NOMO-1 treated with dmso at 0.1 percent for 144 hours (cell line): Measurements from ENCODE around the gene SEMA5B.

Experiments used
- DNase-seq: peaks from one replicate; lab custom pipeline; 2025; ENCODE audit not compliant: unreplicated experiment; lab: John Stamatoyannopoulos, UW

The SEMA5B gene

DNA sequence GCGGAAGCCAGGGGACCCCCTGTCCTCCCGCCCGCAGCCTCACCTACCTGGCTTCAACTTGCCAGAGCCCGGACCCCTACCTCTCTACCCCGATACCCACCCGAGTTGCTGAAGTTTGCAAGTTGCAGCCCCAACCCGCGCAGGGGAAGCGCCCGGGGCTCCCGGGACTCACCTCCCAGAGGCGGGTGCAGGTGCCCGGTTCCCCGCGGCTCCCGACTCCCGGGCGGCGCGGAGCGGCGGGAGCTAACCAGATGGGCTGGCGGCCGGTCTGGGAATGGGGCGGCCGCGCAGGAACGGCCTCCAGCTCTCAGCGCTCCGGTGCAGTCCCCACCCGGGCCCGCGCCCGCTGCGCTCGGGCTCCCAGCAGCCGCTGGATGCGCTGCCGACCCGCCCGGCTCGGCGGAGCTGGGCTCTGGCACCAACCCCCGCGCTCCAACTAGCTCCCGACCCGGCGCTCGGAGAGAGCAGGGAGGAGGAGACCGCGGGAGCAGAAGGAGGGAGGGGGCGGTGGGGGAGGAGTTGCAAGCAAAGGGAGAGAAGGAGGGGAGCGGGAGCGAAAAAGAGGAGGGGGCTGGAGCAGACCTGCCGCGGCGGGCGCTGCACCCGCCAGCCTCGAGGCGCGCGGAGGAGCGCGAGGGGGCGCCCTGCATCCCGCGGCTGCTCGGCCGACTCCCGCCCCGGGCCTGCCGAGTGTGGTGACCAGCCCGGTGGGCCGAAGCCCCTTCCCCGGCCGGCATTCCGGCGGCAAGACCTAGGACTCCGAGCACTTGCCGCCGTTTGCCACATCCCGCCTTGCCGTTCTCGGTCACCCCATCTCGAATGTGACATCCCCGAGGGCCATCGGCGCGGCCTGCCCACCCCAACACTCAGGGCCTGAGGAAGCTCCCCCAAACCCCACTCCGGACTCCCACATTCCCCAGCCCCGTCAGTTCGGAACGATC is at the start of gene SEMA5B:
Gene SEMA5B (minus strand): TSS at position 472 of the 941 bp plus-strand sequence. CDS start 66,500 bp downstream, outside the sequence.
- no peak for DNase-seq

GRCh38 chr3:123076496-123077418 is 49.2 kb upstream of the SEMA5B start:
- no peak for DNase-seq

DNA sequence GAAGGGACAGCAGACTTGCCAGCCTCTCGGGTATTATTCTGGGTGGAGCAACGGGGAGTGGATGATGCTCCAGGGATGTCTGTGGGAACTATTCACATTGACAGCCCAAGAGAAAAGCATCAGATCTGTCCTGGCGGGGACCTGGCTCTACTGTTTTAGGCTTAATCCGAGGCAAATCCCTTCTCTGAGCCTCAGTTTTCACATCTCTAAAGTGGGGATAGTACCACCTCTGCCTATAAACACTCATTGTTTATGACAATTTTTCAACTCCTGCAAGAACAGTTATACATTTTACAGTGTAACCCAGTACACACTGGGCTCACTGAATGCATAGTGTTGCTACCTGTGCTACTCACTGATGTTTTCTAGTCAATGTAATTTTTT is 48.5 kb upstream of the SEMA5B start:
- DNase-seq: no peak

DNA sequence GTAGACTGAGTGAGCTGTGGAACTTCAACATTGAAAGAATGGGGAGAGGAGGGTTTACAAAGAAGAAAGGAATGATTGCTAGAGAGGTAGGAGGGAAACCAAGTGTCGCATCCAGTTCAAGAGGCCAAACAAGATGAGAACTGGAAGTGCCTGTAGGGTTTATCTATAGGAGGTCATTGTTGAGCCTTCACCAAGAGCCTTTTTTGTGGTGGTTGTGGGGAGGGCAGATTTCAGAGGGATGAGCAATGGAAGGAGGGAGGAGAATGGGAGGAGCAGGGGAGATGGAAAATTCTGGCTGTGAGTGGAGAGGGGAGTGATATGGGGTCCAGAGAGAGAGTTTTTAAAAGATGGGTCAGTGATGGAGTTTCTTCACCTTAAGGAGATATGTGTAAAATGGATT is 47.8 kb upstream of the SEMA5B start:
- DNase-seq: no peak

DNA sequence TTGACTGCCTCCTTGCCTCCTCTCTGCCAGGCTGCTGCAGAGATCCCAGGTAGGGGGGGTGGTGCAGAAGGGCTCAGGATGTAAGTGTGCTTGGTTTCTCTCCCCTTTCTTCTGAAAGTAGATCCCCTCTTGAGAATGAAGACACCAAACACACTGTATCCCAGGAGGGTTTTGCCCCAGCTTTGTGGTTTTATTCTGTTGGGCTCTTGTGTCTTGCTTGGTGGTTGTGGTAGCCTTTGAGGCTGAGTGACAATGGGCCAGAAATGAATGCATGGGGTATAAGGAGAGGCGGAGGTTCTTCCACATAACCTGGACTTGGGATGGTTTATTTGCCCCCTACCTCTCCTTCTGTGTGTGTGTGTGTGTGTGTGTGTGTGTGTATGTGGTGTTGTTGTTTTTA is 45.0 kb upstream of the SEMA5B start:
- DNase-seq: no peak

DNA sequence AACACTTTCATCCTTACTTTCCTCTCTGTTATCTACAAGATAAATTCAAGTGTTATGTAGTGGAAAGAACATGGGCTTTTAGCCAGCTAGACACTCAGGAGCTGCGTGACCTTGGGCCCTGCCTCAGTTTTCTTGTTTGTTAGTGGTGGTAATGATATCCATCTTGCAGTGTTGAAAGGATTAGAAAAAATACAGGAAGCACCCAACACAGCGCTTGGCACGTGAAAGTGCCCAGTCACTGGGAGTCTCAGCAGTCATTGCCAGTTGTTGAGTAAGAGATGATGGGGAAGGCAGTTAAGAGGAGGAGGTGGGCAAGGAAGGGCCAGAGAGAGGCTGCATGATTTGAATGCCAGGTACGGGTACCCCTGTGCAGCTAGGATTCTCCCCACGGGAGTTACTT is 44.6 kb upstream of the SEMA5B start:
- no peak for DNase-seq

- no peak for DNase-seq
These were observed 44.0 kb upstream of the SEMA5B start for GRCh38 chr3:123071581-123071980.

GRCh38 chr3:123071146-123071545 is 43.6 kb upstream of the SEMA5B start:
- no peak for DNase-seq

DNA sequence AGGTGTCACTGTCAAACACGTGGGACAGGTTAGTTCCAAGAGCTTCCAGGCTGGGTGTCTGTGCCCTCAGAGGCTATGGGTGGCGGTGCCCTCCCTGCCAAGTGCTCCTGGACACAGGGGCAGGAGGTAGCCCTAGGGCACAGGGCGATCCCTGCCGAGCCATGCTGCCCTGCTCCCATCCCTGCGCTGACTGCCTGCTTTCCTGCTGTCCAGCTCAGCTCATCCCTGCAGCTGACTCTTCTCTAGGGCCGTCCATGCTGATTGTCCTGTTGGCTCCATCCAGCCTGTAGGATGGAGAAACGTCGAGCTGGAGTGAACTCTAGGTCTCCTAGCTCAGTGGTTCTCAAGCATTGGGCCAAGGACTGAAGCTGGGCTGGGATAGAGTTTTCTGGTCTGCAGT is 42.9 kb upstream of the SEMA5B start:
- no peak for DNase-seq

DNA sequence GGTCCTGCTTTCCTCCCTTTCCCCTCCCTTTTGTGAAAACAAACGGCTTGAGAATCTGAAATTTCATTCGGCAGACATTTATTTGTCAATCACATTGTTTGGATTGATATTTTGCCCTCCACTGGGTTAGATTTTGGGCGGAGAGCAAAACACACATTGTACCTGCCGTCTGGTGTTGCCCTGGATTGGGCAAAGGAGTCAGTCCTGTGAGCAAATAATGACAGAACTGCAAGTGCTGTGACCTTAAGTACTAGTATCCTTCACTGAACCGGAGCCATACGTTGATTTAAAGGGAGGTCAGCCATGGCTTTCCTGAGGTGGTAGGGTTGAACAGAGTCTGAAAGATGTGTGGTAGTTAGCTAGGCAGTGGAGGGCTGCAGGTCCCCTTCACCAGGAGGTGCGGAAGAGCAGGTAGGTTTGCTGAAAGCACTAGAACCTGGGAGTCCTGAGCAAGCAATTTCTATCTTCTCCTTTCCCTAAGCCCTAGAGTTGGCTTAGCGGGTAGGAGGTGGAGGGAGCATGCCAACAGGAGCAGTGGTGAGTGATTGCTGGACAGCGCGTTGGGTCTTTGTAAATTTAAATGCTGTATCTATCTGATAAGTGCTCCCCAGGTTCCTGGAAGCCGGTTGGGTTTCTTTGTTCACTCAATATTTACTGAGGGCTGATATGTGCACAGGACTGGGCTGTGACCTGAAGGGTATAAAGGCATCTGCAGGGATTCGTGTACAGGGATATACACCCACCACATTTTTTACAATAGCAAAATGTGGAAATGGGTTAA is 41.2 kb upstream of the SEMA5B start:
- no peak for DNase-seq

DNA sequence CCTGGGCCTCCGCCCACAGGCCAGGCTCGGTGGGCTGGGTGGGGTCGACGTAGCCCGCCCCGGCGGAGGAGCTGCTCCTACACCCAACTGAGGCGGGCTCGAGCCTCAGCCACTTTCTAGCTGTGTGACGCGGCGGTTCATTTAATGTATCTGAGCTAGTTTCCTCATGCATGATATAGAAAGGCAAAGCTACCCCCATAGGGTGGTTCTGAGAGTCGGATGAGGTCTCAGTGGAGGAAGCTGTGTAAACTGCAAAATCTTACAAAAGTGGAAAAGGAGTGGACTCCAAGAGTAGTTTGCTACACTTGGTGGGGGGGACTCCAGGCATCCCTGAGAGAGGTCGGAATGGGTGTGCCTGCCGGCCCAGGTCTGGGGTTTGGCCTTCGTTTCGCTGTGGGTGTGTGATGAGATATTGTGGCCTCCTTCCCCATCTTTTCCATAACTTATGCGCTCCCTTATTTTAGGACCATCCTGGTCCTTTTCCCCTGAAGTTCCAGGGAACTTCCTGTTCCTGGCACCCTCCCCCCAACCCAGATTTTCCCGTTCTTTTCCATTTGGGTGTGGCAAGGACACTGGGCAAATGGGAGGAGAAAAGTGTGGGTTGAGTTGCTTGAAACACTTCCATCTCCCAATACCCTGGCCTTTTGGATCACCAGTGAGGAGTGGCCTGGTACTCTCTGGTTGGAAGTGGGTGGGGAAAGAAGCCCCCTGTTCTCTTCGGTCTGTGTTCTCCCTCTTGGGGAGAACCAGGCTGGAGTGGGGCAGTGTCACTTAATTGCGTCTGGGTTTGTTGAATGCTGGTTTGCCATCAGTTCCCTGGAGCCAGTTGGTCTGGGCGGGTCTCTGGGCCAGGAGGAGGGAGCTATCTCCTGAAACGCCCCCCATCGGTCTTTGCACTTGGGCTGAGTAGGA is 40.4 kb upstream of the SEMA5B start:
- no peak for DNase-seq

GRCh38 chr3:123066896-123067688 is 39.5 kb upstream of the SEMA5B start, which contains the start of gene PDIA5:
Gene PDIA5, plus strand, starts transcription at chr3:123067025. Its CDS starts 140 bp downstream, at chr3:123067165.
- peak; percentile 76 for DNase-seq

DNA sequence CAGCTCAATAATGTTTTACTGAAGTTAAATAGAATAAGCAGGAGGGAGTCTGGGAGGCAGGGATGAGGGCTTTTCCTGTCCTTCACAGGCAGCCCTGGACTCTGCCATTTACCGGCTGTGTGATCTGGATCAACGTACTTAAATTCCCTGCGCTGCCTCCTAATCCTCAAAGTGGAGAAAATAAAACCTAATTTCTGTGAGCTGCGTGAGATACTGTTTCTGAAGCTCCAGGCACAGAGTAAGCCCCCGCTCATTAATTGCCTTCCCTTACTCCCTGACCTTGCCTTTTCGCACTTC is 39.0 kb upstream of the SEMA5B start:
- DNase-seq: no peak

GRCh38 chr3:123064914-123065313 is 37.4 kb upstream of the SEMA5B start:
- no peak for DNase-seq

DNA sequence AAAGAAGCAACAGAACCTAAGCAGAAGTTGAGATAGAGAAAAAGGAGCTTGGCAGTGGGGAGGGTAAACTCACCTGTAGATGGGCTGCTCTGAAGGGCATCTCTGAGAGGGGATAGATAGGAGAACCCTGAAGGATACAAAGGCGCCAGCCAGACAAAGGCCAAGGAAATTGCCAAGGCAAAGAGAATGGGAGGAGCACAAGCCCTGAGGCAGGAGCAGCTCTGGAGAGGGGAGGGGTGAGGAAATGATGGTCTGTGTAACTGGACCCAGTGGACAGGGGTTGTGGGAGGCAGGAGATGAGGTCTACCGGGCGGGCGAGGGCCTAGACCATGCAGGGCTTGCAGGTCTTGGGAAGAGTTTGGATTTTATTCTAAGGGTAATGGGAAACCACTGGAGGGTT is 36.9 kb upstream of the SEMA5B start:
- DNase-seq: no peak

DNA sequence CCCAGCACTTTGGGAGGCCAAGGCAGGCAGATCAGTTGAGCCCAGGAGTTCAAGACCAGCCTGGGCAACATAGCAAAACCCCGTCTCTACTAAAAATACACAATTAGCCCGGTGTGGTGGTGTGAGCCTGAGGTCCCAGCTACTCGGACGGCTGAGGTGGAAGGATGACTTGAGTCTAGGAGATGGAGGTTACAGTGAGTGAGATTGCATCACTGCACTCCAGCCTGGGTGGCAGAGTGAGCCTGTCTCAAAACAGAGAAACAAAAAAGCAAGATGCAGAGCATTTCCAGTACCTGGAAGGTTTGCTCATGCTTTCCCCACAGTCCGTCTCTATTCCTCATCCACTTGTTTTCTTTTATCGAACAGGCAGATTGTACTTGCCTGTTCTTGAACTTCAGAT is 35.5 kb upstream of the SEMA5B start:
- DNase-seq: no peak

DNA sequence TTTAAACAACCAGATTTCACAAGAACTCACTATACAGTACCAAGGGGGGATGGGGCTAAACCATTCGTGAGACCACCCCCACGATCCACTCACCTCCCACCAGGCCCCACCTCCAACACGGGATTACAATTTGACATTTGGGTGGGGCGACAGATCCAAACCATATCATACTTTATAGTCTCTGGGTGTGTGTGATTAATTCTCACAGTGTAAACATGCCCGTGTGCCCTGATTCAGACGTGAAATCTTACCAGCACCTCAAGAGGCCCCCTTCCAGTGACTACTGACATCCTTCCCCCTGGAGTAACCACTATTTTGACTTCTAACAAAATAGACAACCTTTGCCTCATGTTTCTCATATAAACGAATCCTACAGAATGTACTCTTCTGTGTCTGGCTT is 34.3 kb upstream of the SEMA5B start:
- DNase-seq: no peak

DNA sequence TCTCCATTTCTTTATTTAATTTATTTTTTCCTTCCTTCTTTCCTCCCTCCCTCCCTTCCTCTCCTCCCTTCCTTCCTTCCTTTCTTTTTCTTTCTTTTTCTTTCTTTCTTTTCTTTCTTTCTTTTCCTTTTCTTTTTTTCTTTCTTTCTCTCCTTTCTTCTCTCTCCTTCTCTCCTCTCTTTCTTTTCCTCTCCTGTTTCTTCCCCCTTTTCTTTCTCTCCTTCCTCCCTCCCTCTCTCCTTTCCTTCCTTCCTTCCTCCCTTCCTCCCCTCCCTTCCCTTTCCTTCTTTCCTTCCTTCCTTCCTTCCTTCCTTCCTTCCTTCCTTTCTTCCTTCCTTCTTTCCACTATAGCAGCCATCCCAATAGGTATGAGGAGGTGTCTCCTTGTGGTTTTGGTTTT is 32.5 kb upstream of the SEMA5B start:
- no peak for DNase-seq

DNA sequence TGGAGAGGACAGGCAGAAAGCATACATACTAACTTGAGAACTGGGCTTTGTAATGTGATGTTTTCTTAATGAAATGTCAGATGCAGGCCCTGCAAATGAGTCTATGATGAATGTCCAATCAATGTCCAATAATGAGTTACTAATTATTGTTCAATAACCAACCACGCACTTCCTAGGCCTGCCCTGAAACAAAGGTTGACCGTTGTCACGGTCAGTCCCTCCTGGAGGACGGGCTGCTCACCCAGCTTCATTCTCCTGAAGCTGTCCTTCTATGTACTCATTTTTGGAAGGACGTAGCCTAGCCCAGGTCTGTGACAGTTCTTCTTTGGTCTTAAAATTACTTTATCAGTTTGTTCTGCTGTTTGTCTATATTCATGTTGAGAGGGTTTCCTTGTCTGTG is 30.9 kb upstream of the SEMA5B start:
- DNase-seq: no peak
